ENCODE data around the gene LRRC43.
A peak's percentile ranks its signal among the peaks of the same experiment; 100 is the strongest.

LRRC43 gene

DNA sequence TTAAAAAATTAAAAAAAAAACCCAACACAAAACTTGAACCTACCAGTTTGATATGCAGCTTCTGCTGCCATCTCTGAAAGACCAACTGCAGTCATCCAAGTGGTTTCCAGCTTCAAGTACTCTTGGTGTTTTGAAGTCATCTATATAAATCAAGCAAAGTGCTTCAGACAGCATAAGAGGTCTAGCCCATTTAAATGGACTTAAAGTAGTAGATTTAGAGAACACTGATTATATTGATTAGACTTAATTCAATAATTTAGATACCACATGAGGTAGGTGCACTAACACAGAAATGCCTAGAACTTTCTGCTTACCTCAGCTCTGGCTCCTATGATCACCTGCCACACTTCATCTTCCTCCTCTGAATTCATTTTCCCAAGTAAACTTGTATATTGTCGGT, 33.5 kb downstream of the LRRC43 start:
- no peak for DNase-seq (ENCODE audit: low read depth)
- no peak overlapping the region for H3K4me3 ChIP-seq (ENCODE audit: control insufficient read depth, low read depth, low read length)
- TF ChIP-seq, protein P1, sequence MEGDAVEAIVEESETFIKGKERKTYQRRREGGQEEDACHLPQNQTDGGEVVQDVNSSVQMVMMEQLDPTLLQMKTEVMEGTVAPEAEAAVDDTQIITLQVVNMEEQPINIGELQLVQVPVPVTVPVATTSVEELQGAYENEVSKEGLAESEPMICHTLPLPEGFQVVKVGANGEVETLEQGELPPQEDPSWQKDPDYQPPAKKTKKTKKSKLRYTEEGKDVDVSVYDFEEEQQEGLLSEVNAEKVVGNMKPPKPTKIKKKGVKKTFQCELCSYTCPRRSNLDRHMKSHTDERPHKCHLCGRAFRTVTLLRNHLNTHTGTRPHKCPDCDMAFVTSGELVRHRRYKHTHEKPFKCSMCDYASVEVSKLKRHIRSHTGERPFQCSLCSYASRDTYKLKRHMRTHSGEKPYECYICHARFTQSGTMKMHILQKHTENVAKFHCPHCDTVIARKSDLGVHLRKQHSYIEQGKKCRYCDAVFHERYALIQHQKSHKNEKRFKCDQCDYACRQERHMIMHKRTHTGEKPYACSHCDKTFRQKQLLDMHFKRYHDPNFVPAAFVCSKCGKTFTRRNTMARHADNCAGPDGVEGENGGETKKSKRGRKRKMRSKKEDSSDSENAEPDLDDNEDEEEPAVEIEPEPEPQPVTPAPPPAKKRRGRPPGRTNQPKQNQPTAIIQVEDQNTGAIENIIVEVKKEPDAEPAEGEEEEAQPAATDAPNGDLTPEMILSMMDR (conservative IDR thresholded peaks at IDR 0.05; ENCODE audit: control insufficient read depth, insufficient read depth, low read depth, low read length) = no peak

DNA sequence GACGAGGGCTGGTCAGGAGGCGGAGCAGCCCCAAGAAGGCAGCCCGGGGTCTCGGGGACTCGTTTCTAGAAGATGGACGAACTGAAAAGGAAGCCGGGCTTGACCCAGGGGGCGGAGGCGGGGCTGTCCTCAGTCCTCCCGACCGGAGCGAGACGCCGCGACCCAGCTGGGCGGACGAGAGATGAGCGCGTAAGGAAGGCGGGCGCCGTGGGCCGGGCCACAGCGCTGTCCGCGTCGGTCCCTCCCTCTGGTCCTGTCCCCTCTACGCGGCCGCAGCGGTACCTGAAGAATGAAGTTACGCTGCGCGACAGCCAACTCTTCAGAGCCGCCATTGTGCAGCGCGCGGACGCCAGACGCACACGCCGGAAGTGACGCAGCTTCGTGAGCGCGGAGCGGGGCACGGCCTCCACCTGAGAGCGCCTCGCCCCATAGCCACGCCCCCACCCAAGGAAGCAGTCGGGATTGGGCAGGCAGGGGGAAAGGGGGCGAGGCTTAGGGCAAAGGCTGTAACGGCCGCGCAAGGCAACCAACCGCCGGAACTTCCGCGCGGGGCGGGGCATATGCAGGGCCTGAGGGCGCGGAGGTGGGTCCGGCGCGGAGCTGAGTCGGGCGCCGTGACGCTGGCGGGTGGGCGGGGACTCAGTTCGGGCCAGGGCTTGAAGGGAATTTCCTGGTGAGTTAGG, 42.9 kb downstream of the LRRC43 start, which contains the start of gene DIABLO:
TSS of gene DIABLO (minus strand) at position 370 of the 683 bp plus-strand sequence. CDS start at position 332, 38 bp downstream.
- DNase-seq (ENCODE audit: low read depth) = peak; percentile 98
- peak within 1 kb of the TSS; percentile 96 for H3K4me3 ChIP-seq (ENCODE audit: control insufficient read depth, low read depth, low read length)
- TF ChIP-seq, protein P1 (conservative IDR thresholded peaks at IDR 0.05; ENCODE audit: control insufficient read depth, insufficient read depth, low read depth, low read length) = no peak

DNA sequence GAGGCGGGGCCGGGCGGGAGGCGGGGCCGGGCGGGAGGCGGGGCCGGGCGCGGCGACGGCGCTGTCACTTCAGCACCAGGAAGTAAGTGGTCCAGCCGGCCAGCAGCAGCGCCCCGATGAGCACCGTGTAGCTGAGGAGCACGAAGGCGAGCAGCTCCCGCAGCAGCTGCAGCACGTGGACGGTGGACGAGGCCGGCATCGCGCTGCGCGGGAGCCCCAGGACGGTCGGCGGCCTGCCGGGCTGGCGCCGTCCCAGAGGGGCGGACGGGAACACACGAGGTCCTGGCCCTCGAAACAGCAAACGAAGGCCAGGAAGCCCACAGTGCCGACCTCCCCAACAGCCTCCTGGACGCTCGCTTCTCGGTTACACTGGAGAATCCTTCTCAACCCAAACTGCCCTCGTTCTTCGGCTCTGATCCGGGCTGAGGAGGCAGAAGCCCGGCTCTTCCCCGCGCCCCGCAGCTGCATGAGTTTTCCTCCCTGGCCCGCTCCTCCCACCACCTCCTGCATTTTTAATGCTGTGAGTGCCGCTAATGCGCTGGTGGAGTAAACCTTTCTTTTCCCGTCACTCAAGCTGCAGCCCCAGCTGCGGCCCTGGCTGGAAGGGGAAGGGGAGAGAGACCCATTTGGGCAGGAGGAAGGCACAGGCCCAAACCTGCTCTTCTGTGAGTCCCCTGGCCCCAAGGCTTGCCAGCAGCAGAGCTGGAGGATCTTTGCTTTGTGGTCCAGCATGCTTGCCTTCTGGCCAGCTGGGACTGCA, 43.6 kb downstream of the LRRC43 start:
- peak overlapping the region; percentile 18 for H3K4me3 ChIP-seq (ENCODE audit: control insufficient read depth, low read depth, low read length)
- DNase-seq (ENCODE audit: low read depth) = no peak
- TF ChIP-seq, protein P1 (conservative IDR thresholded peaks at IDR 0.05; ENCODE audit: control insufficient read depth, insufficient read depth, low read depth, low read length) = no peak

DNA sequence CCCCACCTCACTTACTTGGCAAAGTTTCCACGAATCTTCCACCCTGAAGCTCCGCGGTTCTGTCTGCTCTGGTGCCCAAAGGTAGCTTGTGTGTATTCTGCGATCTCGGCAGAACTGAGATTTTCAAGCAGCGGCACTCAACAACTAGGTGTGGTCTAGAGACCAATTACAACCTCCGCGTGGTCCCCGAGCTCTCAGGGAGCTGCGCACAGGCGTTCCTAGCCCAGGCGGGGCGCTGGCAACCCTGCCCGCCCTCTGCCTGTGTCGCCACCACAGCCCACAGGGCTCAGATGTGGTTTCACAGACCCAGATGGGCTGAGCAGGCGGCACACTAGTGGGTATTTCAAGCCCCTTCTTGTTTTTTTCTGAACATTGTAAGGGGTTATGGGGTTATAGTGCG, 44.4 kb downstream of the LRRC43 start:
- TF ChIP-seq, protein P1 (conservative IDR thresholded peaks at IDR 0.05; ENCODE audit: control insufficient read depth, insufficient read depth, low read depth, low read length) = no peak
- no peak overlapping the region for H3K4me3 ChIP-seq (ENCODE audit: control insufficient read depth, low read depth, low read length)
- DNase-seq (ENCODE audit: low read depth) = no peak

DNA sequence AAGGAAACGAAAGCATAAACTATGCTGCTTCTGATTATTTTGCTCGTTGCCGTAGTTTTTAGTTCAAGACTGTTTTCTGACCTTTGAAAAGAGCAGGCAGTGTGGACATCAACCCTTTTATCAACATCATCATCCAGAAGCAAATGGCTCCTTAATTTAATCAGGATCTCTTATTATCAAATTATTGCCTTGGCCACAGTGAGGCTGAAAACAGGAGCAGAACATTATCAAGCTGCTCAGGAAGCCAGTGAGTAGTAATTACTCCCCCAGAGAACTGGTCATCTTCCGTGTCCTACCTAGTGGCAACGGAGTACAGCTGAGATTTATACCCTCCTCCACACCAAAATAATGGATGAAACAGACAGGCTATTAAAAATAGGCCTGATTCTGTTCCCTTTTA, 45.2 kb downstream of the LRRC43 start:
- no peak overlapping the region for H3K4me3 ChIP-seq (ENCODE audit: control insufficient read depth, low read depth, low read length)
- TF ChIP-seq, protein P1 (conservative IDR thresholded peaks at IDR 0.05; ENCODE audit: control insufficient read depth, insufficient read depth, low read depth, low read length) = no peak
- no peak for DNase-seq (ENCODE audit: low read depth)

GRCh38 chr12:122230798-122231197, 47.9 kb downstream of the LRRC43 start:
- TF ChIP-seq, protein P1 (conservative IDR thresholded peaks at IDR 0.05; ENCODE audit: control insufficient read depth, insufficient read depth, low read depth, low read length) = no peak

More at GRCh38 chr12:122230798-122231197, 47.9 kb downstream of the LRRC43 start:
- no peak for DNase-seq (ENCODE audit: low read depth)
- no peak overlapping the region for H3K4me3 ChIP-seq (ENCODE audit: control insufficient read depth, low read depth, low read length)
